SK-N-SH treated with all-trans-retinoic acid at 6 μM for 48 hours (cell line): ENCODE measurements around the gene PALB2.

Source experiments
- RARB ChIP-seq: fragments of 250-450 bp; sonication (Bioruptor Pico); IDR thresholded peaks from 2 replicates; pipeline ENCODE4 v1.8.0; 2021; ENCODE audit warnings: mild to moderate bottlenecking, moderate library complexity
- TOX ChIP-seq: fragments of 250-450 bp; sonication (Bioruptor Pico); IDR thresholded peaks from 2 replicates; pipeline ENCODE4 v1.8.0; 2021; ENCODE audit warnings: mild to moderate bottlenecking, moderate library complexity, borderline replicate concordance
- ZFP3 ChIP-seq: fragments of 250-450 bp; sonication (Bioruptor Pico); IDR thresholded peaks from 2 replicates; pipeline ENCODE4 v1.5.0; 2020; ENCODE audit warnings: mild to moderate bottlenecking, moderate library complexity
- TF ChIP-seq, protein P1 (sequence below): fragments of 250-450 bp; sonication (Bioruptor Pico); IDR thresholded peaks from 2 replicates; pipeline ENCODE4 v1.8.0; 2020; ENCODE audit warnings: mild to moderate bottlenecking, moderate library complexity, borderline replicate concordance
- TF ChIP-seq, protein P2 (sequence below): fragments of 250-450 bp; sonication (Bioruptor Pico); IDR thresholded peaks from 2 replicates; pipeline ENCODE4 v1.5.1; 2020; ENCODE audit warnings: low read depth, mild to moderate bottlenecking, moderate library complexity
- TF ChIP-seq, protein P3 (sequence below): fragments of 250-450 bp; sonication (Bioruptor Pico); IDR thresholded peaks from 2 replicates; pipeline ENCODE4 v1.5.0; 2020; ENCODE audit warnings: mild to moderate bottlenecking, moderate library complexity
- TF ChIP-seq, protein P4 (sequence below): fragments of 250-450 bp; sonication (Bioruptor Pico); IDR thresholded peaks from 2 replicates; pipeline ENCODE4 v1.8.0; 2021; ENCODE audit warnings: low read depth, mild to moderate bottlenecking, moderate library complexity, borderline replicate concordance

DNA sequence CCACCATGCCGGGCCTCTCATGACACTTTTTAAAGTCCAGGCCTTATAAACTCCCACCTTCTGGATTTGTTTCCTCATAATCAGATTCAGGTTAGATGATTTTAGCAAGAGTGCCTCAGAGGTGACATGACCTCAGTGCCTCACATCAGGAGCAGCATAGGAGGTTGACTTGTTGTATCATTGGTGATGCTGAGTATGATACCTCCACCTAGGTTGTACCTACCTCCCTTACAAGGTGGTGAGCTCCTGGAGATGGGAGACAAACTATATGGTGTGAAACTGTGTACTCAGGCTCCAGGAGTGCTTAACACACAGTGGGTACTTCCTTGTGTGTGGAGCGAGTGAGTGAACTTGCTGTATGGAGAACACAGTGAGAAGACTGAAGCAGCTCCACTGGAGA is 63.6 kb downstream of the PALB2 start:
- TF ChIP-seq TOX (CRISPR knock-in tag) (no peak), ZFP3 (no peak), RARB (CRISPR knock-in tag) (no peak)
- TF ChIP-seq, protein P1, sequence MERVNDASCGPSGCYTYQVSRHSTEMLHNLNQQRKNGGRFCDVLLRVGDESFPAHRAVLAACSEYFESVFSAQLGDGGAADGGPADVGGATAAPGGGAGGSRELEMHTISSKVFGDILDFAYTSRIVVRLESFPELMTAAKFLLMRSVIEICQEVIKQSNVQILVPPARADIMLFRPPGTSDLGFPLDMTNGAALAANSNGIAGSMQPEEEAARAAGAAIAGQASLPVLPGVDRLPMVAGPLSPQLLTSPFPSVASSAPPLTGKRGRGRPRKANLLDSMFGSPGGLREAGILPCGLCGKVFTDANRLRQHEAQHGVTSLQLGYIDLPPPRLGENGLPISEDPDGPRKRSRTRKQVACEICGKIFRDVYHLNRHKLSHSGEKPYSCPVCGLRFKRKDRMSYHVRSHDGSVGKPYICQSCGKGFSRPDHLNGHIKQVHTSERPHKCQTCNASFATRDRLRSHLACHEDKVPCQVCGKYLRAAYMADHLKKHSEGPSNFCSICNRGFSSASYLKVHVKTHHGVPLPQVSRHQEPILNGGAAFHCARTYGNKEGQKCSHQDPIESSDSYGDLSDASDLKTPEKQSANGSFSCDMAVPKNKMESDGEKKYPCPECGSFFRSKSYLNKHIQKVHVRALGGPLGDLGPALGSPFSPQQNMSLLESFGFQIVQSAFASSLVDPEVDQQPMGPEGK: no peak
- TF ChIP-seq, protein P2, sequence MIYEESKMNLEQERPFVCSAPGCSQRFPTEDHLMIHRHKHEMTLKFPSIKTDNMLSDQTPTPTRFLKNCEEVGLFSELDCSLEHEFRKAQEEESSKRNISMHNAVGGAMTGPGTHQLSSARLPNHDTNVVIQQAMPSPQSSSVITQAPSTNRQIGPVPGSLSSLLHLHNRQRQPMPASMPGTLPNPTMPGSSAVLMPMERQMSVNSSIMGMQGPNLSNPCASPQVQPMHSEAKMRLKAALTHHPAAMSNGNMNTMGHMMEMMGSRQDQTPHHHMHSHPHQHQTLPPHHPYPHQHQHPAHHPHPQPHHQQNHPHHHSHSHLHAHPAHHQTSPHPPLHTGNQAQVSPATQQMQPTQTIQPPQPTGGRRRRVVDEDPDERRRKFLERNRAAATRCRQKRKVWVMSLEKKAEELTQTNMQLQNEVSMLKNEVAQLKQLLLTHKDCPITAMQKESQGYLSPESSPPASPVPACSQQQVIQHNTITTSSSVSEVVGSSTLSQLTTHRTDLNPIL (CRISPR knock-in tag): no peak
- TF ChIP-seq, protein P3, sequence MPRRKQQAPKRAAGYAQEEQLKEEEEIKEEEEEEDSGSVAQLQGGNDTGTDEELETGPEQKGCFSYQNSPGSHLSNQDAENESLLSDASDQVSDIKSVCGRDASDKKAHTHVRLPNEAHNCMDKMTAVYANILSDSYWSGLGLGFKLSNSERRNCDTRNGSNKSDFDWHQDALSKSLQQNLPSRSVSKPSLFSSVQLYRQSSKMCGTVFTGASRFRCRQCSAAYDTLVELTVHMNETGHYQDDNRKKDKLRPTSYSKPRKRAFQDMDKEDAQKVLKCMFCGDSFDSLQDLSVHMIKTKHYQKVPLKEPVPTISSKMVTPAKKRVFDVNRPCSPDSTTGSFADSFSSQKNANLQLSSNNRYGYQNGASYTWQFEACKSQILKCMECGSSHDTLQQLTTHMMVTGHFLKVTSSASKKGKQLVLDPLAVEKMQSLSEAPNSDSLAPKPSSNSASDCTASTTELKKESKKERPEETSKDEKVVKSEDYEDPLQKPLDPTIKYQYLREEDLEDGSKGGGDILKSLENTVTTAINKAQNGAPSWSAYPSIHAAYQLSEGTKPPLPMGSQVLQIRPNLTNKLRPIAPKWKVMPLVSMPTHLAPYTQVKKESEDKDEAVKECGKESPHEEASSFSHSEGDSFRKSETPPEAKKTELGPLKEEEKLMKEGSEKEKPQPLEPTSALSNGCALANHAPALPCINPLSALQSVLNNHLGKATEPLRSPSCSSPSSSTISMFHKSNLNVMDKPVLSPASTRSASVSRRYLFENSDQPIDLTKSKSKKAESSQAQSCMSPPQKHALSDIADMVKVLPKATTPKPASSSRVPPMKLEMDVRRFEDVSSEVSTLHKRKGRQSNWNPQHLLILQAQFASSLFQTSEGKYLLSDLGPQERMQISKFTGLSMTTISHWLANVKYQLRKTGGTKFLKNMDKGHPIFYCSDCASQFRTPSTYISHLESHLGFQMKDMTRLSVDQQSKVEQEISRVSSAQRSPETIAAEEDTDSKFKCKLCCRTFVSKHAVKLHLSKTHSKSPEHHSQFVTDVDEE (CRISPR knock-in tag): no peak
- TF ChIP-seq, protein P4, sequence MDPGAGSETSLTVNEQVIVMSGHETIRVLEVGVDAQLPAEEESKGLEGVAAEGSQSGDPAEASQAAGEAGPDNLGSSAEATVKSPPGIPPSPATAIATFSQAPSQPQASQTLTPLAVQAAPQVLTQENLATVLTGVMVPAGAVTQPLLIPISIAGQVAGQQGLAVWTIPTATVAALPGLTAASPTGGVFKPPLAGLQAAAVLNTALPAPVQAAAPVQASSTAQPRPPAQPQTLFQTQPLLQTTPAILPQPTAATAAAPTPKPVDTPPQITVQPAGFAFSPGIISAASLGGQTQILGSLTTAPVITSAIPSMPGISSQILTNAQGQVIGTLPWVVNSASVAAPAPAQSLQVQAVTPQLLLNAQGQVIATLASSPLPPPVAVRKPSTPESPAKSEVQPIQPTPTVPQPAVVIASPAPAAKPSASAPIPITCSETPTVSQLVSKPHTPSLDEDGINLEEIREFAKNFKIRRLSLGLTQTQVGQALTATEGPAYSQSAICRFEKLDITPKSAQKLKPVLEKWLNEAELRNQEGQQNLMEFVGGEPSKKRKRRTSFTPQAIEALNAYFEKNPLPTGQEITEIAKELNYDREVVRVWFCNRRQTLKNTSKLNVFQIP: no peak
